ENCODE results near the gene PLEKHG4B.
"Not testable (repeated sequence)": the region's sequence is repeated elsewhere in the genome, so short reads cannot be mapped to it uniquely, and the experiment has no call there.

Gene PLEKHG4B

GRCh38 chr5:155651-156410, 63.9 kb downstream of the PLEKHG4B start:
- no peak for DNase-seq

GRCh38 chr5:156411-157072, 64.6 kb downstream of the PLEKHG4B start:
- no peak for DNase-seq

GRCh38 chr5:157126-157715, 65.3 kb downstream of the PLEKHG4B start:
- no peak for DNase-seq

- no peak for DNase-seq
Observed at GRCh38 chr5:157801-158200, 65.8 kb downstream of the PLEKHG4B start.

- no peak for DNase-seq
Observed at GRCh38 chr5:158807-159447, 67.0 kb downstream of the PLEKHG4B start.

- DNase-seq: no peak
Observed at GRCh38 chr5:159448-160172, 67.6 kb downstream of the PLEKHG4B start.

- DNase-seq: peak in 1 of 58 donors; percentile 9
Observed at GRCh38 chr5:160173-160510, 68.2 kb downstream of the PLEKHG4B start.

- DNase-seq: no peak
Observed at GRCh38 chr5:160921-161802, 69.2 kb downstream of the PLEKHG4B start.

GRCh38 chr5:161803-162110, 69.8 kb downstream of the PLEKHG4B start:
- DNase-seq: no peak

- DNase-seq: no peak
Observed at GRCh38 chr5:162190-162564, 70.2 kb downstream of the PLEKHG4B start.

- DNase-seq: no peak
Observed at GRCh38 chr5:162565-163337, 70.8 kb downstream of the PLEKHG4B start.

GRCh38 chr5:163338-163620, 71.3 kb downstream of the PLEKHG4B start:
- DNase-seq: no peak

- DNase-seq: no peak
Observed at GRCh38 chr5:163841-164240, 71.9 kb downstream of the PLEKHG4B start.

GRCh38 chr5:164244-164643, 72.3 kb downstream of the PLEKHG4B start:
- DNase-seq: no peak

GRCh38 chr5:164783-165182, 72.8 kb downstream of the PLEKHG4B start:
- DNase-seq: not testable (repeated sequence)

GRCh38 chr5:166441-167372, 74.7 kb downstream of the PLEKHG4B start:
- no peak for DNase-seq

- no peak for DNase-seq
Observed at GRCh38 chr5:167511-167910, 75.5 kb downstream of the PLEKHG4B start.

GRCh38 chr5:167982-168660, 76.2 kb downstream of the PLEKHG4B start:
- DNase-seq: no peak
